Activated CD8-positive, alpha-beta T cell treated with anti-CD3 and anti-CD28 coated beads, Interleukin-2, amount 10 ng/mL, durations not matched to agents 7 days and 5 days (primary cell): ENCODE results near the gene SRP68. TPM values are rescaled to one million over a fixed set of nuclear protein-coding genes. Genes with fewer than 3 reads are reported as not detected.

Experiments used
- ATAC-seq: fragments of 150-1000 bp; cut with Tn5 transposase; one replicate; pipeline ENCODE4 v1.10.0; 2021; ENCODE audit warnings: moderate library complexity
- CTCF ChIA-PET: fragments of 350-600 bp; sonication (Branson Sonifier 250); formaldehyde crosslinking; loops from one replicate; lab custom pipeline; 2021; ENCODE audit warnings: antibody characterized with exemption; lab: Charles Lee
- POLR2A ChIA-PET: fragments of 350-600 bp; sonication (Branson Sonifier 250); formaldehyde crosslinking; loops from one replicate; lab custom pipeline; 2021; ENCODE audit warnings: antibody characterized with exemption; lab: Charles Lee
- DNase-seq: peaks from one replicate; pipeline ENCODE4 v3.0.0-alpha.2; 2020
- H3K27ac Mint-ChIP-seq: one replicate; pipeline ENCODE4 v1.8.0; 2021; ENCODE audit warnings: mild to moderate bottlenecking, mixed read lengths
- H3K27me3 Mint-ChIP-seq: one replicate; pipeline ENCODE4 v1.8.0; 2021; ENCODE audit warnings: low read depth, mixed read lengths
- H3K36me3 Mint-ChIP-seq: one replicate; pipeline ENCODE4 v1.8.0; 2021; ENCODE audit warnings: low read depth, mixed read lengths
- H3K4me1 Mint-ChIP-seq: one replicate; pipeline ENCODE4 v1.8.0; 2021; ENCODE audit warnings: low read depth, mixed read lengths
- H3K4me3 Mint-ChIP-seq: one replicate; pipeline ENCODE4 v1.8.0; 2021; ENCODE audit warnings: mild to moderate bottlenecking, mixed read lengths
- H3K9me3 Mint-ChIP-seq: one replicate; pipeline ENCODE4 v1.8.0; 2022; ENCODE audit warnings: mixed read lengths; ENCODE audit not compliant: insufficient read depth
- total RNA-seq, 2 experiments: library from RNA; stranded (reverse); gene quantifications; one replicate each; pipeline ENCODE4 v1.2.3, GENCODE V29; 2021

SRP68 gene
- total RNA-seq, 2 experiments from 2014 or later, result 85.1 to 86.0 TPM

- CTCF ChIA-PET, result interaction anchor here (0.9 kb wide), 1 partner anchor 191 kb away, joined by 4 read pairs; no protein-coding TSS in a partner anchor
- POLR2A ChIA-PET, result interaction anchor here (0.6 to 1.1 kb wide), 2 partner anchors 10 to 450 kb away, joined by 3 to 4 read pairs; partner anchors contain the start of gene ZACN
- Mint-ChIP-seq H3K27me3 (no peaks in the 10 kb centered on the region), H3K27ac (no peak overlapping the region), H3K4me3 (no peak overlapping the region), H3K4me1 (peaks cover 2% of the 10 kb centered on the region), H3K36me3 (peaks cover 30% of the 10 kb centered on the region), H3K9me3 (no peaks in the 10 kb centered on the region)
- ATAC-seq (no peak), DNase-seq (no peak)
Observed at GRCh38 chr17:76088868-76089576, 16.7 kb upstream of the SRP68 start.

GRCh38 chr17:76088041-76088867 is 15.9 kb upstream of the SRP68 start:
- Mint-ChIP-seq H3K4me1 (peaks cover 2% of the 10 kb centered on the region), H3K36me3 (peaks cover 25% of the 10 kb centered on the region), H3K9me3 (no peaks in the 10 kb centered on the region), H3K27ac (no peak overlapping the region), H3K4me3 (no peak overlapping the region), H3K27me3 (no peaks in the 10 kb centered on the region)
- DNase-seq, result no peak
- CTCF ChIA-PET, result no interaction called here
- ATAC-seq, result no peak
- POLR2A ChIA-PET, result no interaction called here

GRCh38 chr17:76087531-76087930 is 15.2 kb upstream of the SRP68 start:
- peaks cover 27% of the 10 kb centered on the region for H3K36me3 Mint-ChIP-seq
- H3K9me3 Mint-ChIP-seq, result no peaks in the 10 kb centered on the region
- no peaks in the 10 kb centered on the region for H3K27me3 Mint-ChIP-seq
- no peak overlapping the region for H3K4me3 Mint-ChIP-seq
- no peak for ATAC-seq
- peaks cover 2% of the 10 kb centered on the region for H3K4me1 Mint-ChIP-seq
- CTCF ChIA-PET, result interaction anchor here (0.6 kb wide), 1 partner anchor 229 kb away, joined by 3 read pairs; no protein-coding TSS in a partner anchor
- POLR2A ChIA-PET, result no interaction called here
- DNase-seq, result no peak
- H3K27ac Mint-ChIP-seq, result no peak overlapping the region

- peaks cover 26% of the 10 kb centered on the region for H3K36me3 Mint-ChIP-seq
- H3K4me1 Mint-ChIP-seq, result no peaks in the 10 kb centered on the region
- H3K4me3 Mint-ChIP-seq, result no peak overlapping the region
- DNase-seq (no peak), ATAC-seq (no peak)
- ChIA-PET POLR2A (no interaction called here), CTCF (interaction anchor here (1.3 to 1.8 kb wide), 2 partner anchors 81 to 213 kb away, joined by 3 to 4 read pairs; no protein-coding TSS in a partner anchor)
- no peaks in the 10 kb centered on the region for H3K9me3 Mint-ChIP-seq
- H3K27me3 Mint-ChIP-seq, result no peaks in the 10 kb centered on the region
- no peak overlapping the region for H3K27ac Mint-ChIP-seq
Observed at GRCh38 chr17:76086384-76086783, 14.1 kb upstream of the SRP68 start.

- Mint-ChIP-seq H3K9me3 (no peaks in the 10 kb centered on the region), H3K36me3 (peaks cover 24% of the 10 kb centered on the region), H3K4me3 (no peak overlapping the region), H3K4me1 (no peaks in the 10 kb centered on the region), H3K27me3 (no peaks in the 10 kb centered on the region), H3K27ac (no peak overlapping the region)
- ATAC-seq (no peak), DNase-seq (no peak)
- ChIA-PET POLR2A (no interaction called here), CTCF (interaction anchor here (1.3 to 1.8 kb wide), 2 partner anchors 80 to 213 kb away, joined by 3 to 4 read pairs; no protein-coding TSS in a partner anchor)
Observed at GRCh38 chr17:76085731-76086366, 13.5 kb upstream of the SRP68 start.

- Mint-ChIP-seq H3K4me1 (no peaks in the 10 kb centered on the region), H3K27me3 (no peaks in the 10 kb centered on the region), H3K4me3 (no peak overlapping the region), H3K36me3 (peaks cover 24% of the 10 kb centered on the region), H3K9me3 (no peaks in the 10 kb centered on the region), H3K27ac (no peak overlapping the region)
- CTCF ChIA-PET, result interaction anchor here (1.8 kb wide), 1 partner anchor 214 kb away, joined by 4 read pairs; no protein-coding TSS in a partner anchor
- POLR2A ChIA-PET, result interaction anchor here (0.6 kb wide), 1 partner anchor 180 kb away, joined by 3 read pairs; the partner anchor contains the start of gene UBALD2
- ATAC-seq, result no peak
- no peak for DNase-seq
Observed at GRCh38 chr17:76085066-76085730, 12.9 kb upstream of the SRP68 start.

- Mint-ChIP-seq H3K9me3 (no peaks in the 10 kb centered on the region), H3K27me3 (peaks cover 10% of the 10 kb centered on the region), H3K4me1 (no peaks in the 10 kb centered on the region), H3K27ac (no peak overlapping the region), H3K36me3 (peaks cover 22% of the 10 kb centered on the region), H3K4me3 (no peak overlapping the region)
- no peak for DNase-seq
- no peak for ATAC-seq
- CTCF ChIA-PET, result no interaction called here
- POLR2A ChIA-PET, result no interaction called here
Observed at GRCh38 chr17:76083536-76084182, 11.3 kb upstream of the SRP68 start.

- peaks cover 18% of the 10 kb centered on the region for H3K27me3 Mint-ChIP-seq
- no peaks in the 10 kb centered on the region for H3K9me3 Mint-ChIP-seq
- no peak for DNase-seq
- H3K4me3 Mint-ChIP-seq, result no peak overlapping the region
- H3K36me3 Mint-ChIP-seq, result peaks cover 14% of the 10 kb centered on the region
- peaks cover 3% of the 10 kb centered on the region for H3K4me1 Mint-ChIP-seq
- ATAC-seq, result no peak
- no peak overlapping the region for H3K27ac Mint-ChIP-seq
- ChIA-PET CTCF (interaction anchor here (0.9 kb wide), 1 partner anchor 69 kb away, joined by 5 read pairs; no protein-coding TSS in a partner anchor), POLR2A (no interaction called here)
Observed at GRCh38 chr17:76082326-76083251, 10.3 kb upstream of the SRP68 start.

- peaks cover 12% of the 10 kb centered on the region for H3K4me1 Mint-ChIP-seq
- no peak for DNase-seq
- no peaks in the 10 kb centered on the region for H3K9me3 Mint-ChIP-seq
- no peak overlapping the region for H3K27ac Mint-ChIP-seq
- POLR2A ChIA-PET, result interaction anchor here (1.6 kb wide), 1 partner anchor 11 kb away, joined by 8 read pairs; no protein-coding TSS in a partner anchor
- peaks cover 28% of the 10 kb centered on the region for H3K27me3 Mint-ChIP-seq
- H3K4me3 Mint-ChIP-seq, result no peak overlapping the region
- CTCF ChIA-PET, result interaction anchor here (0.9 kb wide), 1 partner anchor 68 kb away, joined by 5 read pairs; no protein-coding TSS in a partner anchor
- peaks cover 13% of the 10 kb centered on the region for H3K36me3 Mint-ChIP-seq
- no peak for ATAC-seq
Observed at GRCh38 chr17:76081295-76082210, 9.2 kb upstream of the SRP68 start.
